Duodenal mucosa (tissue), 2 donors: ENCODE data around the gene METTL14.
"Not testable (repeated sequence)": the region's sequence is repeated elsewhere in the genome, so short reads cannot be mapped to it uniquely, and the experiment has no call there.

ENCODE experiments used
- H3K27ac ChIP-seq: one replicate; pipeline ENCODE4 v1.7.0; 2013; ENCODE audit warnings: low read depth, low read length
- H3K27me3 ChIP-seq, 2 donors: one replicate each; pipeline ENCODE4 v1.7.0; 2013; ENCODE audit warnings: low read length in 2 of 2, control low read depth in 1 of 2; ENCODE audit not compliant: insufficient read depth in 2 of 2, control insufficient read depth in 1 of 2
- H3K36me3 ChIP-seq, 2 donors: one replicate each; pipeline ENCODE4 v1.7.0; 2013; ENCODE audit warnings: low read length in 2 of 2, control low read depth in 1 of 2; ENCODE audit not compliant: insufficient read depth in 2 of 2, control insufficient read depth in 1 of 2
- H3K4me1 ChIP-seq, 2 donors: one replicate each; pipeline ENCODE4 v1.7.0; 2013; ENCODE audit warnings: low read length in 2 of 2, control low read depth in 1 of 2; ENCODE audit not compliant: insufficient read depth in 2 of 2, control insufficient read depth in 1 of 2
- H3K4me3 ChIP-seq, 2 donors: one replicate each; pipeline ENCODE4 v1.7.0; 2013; ENCODE audit warnings: low read length in 2 of 2, low read depth in 1 of 2
- H3K9ac ChIP-seq, 2 donors: one replicate each; pipeline ENCODE4 v1.7.0; 2013; ENCODE audit warnings: low read length in 2 of 2, low read depth in 1 of 2
- H3K9me3 ChIP-seq, 2 donors: one replicate each; pipeline ENCODE4 v1.7.0; 2013; ENCODE audit warnings: low read length in 2 of 2, control low read depth in 1 of 2; ENCODE audit not compliant: control insufficient read depth in 1 of 2

METTL14 gene

DNA sequence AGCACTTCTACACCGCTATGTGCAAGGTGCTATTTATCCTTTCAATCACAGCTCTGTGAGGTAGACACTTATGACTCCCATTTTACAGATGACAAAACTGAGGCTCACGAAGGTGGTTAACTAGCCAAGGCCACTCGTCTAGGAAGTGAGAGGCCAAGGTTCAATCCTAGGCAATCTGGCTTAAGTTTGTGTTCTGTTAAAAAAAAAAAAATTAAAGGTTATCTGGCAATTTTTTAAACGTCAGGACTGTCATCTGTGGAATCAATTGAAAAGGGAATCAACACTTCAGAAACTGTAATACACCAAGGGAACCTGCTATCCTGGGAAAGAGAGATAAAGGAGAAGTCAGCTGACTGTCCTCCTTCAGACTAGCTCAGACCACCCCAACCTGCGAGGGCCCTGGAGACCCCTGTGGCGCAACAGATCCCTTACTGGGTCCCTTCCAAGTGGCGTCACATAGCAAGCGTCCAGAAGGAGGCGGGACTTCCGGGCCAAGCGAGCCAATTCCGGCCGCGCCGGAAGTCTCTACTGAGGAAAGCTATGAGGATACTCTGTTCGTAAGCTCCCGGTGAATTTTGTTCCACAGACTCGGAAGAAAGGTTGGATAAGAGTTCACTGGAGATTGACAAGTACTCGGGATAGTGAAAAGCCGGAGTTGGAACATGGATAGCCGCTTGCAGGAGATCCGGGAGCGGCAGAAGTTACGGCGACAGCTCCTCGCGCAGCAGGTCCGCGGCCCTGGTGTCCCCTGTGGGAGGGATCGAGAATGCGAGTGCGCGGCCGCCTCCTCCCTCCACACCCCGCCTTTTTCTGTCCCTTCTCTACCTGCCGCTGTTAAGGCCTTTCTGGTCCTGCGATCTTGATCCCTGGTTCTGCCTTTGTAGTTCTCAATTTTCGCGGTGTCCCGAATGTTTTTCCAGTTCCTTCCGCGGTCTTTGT lies at the start of gene METTL14:
Gene METTL14, plus strand, starts transcription at position 520 of the 939 bp plus-strand sequence. Its CDS starts 143 bp downstream, at position 663.
- Histone ChIP-seq H3K9ac (peak within 1 kb of the TSS; percentile 87 to 93), H3K27ac (peak within 1 kb of the TSS; percentile 89), H3K4me1 (peaks cover 19 to 24% of the 10 kb centered on the region in 2 donors), H3K27me3 (no peaks in the 10 kb centered on the region), H3K36me3 (peaks cover 0 to 20% of the 10 kb centered on the region in 2 donors), H3K4me3 (peak within 1 kb of the TSS; percentile 97 to 98), H3K9me3 (no peaks in the 10 kb centered on the region)

DNA sequence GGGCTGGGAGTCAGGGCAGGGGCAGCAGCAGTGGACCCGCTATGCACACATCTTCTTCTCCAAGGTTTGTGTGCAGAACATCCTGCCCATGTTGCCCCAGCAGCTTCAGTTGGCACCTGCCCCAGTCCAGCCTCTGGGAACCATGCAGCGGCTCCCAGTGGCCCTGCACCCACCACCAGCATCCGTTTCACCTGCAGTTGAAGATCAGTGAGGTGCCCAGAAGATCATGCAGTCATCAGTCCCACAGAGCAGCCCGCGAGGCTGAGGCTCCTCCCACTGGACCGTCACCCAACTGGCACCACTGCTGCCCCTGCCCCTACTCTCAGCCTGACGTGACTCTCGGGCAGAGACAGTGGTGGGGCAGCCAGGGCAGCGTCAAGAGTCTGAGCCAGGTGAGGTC lies 49.1 kb upstream of the METTL14 start:
- not testable (repeated sequence) for H3K9me3 ChIP-seq, H3K9ac ChIP-seq, H3K4me3 ChIP-seq, H3K36me3 ChIP-seq, H3K4me1 ChIP-seq, H3K27ac ChIP-seq, H3K27me3 ChIP-seq

- H3K36me3 ChIP-seq, H3K9me3 ChIP-seq, H3K27ac ChIP-seq, H3K27me3 ChIP-seq, H3K9ac ChIP-seq, H3K4me1 ChIP-seq, H3K4me3 ChIP-seq: not testable (repeated sequence)
These were observed 20.5 kb upstream of the METTL14 start for GRCh38 chr4:118664665-118665064.

GRCh38 chr4:118669220-118669619 lies 16.0 kb upstream of the METTL14 start:
- not testable (repeated sequence) for H3K27ac ChIP-seq, H3K9ac ChIP-seq, H3K4me3 ChIP-seq, H3K36me3 ChIP-seq, H3K9me3 ChIP-seq, H3K4me1 ChIP-seq, H3K27me3 ChIP-seq

GRCh38 chr4:118670968-118671367 lies 14.2 kb upstream of the METTL14 start:
- H3K4me1 ChIP-seq, H3K27me3 ChIP-seq, H3K36me3 ChIP-seq, H3K9me3 ChIP-seq, H3K9ac ChIP-seq, H3K4me3 ChIP-seq, H3K27ac ChIP-seq: not testable (repeated sequence)

DNA sequence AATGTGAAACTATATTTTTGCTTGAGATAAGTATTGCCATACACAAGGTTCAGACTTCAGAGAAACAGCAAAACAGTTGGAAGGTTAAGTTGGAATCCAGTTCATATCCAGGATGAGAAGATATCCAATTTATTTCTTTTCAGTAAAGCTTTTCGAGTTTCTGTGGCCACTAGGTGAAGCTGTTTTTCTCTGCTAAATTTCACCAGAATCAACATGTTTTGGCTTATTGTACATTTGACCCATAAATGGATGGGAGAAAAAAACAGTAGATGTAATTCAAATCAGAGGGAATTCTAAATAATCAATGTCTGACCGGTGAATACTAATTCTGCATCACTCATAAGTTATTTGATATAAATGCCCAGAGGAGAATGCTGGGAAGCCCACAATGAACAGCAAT lies 9.1 kb upstream of the METTL14 start:
- no peak overlapping the region for H3K9ac ChIP-seq
- H3K9me3 ChIP-seq, result no peaks in the 10 kb centered on the region
- no peak overlapping the region for H3K4me3 ChIP-seq
- H3K4me1 ChIP-seq, result no peaks in the 10 kb centered on the region
- H3K27me3 ChIP-seq, result no peaks in the 10 kb centered on the region
- H3K36me3 ChIP-seq, result no peaks in the 10 kb centered on the region
- no peak overlapping the region for H3K27ac ChIP-seq

DNA sequence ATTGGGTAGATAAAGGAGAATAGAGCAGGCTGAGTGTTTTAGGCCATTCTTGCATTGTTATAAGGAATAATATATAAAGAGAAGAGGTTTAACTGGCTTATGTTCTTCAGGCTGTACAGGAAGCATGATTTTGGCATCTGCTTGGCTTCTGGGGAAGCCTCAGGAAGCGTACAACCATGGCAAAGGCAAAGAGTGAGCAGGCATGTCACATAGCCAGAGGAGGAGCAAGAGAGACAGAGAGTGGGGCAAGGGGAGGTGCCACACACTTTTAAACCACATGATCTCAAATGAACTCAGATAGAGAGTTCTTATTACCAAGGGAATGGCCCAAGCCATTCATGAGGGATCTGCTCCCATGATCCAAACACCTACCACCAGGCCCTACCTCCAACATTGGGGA lies 4.4 kb upstream of the METTL14 start:
- no peaks in the 10 kb centered on the region for H3K36me3 ChIP-seq

GRCh38 chr4:118682928-118683327 lies 2.3 kb upstream of the METTL14 start:
- Histone ChIP-seq H3K9ac (no peak overlapping the region), H3K4me1 (peaks cover 19 to 24% of the 10 kb centered on the region in 2 donors), H3K36me3 (peaks cover 0 to 2% of the 10 kb centered on the region in 2 donors), H3K4me3 (no peak overlapping the region), H3K9me3 (no peaks in the 10 kb centered on the region), H3K27ac (no peak overlapping the region), H3K27me3 (no peaks in the 10 kb centered on the region)

More for the DNA sequence above, 4.4 kb upstream of the METTL14 start:
- Histone ChIP-seq H3K9ac (no peak overlapping the region), H3K4me1 (peaks cover 2 to 6% of the 10 kb centered on the region in 2 donors), H3K27me3 (no peaks in the 10 kb centered on the region), H3K9me3 (no peaks in the 10 kb centered on the region), H3K27ac (no peak overlapping the region), H3K4me3 (no peak overlapping the region)

DNA sequence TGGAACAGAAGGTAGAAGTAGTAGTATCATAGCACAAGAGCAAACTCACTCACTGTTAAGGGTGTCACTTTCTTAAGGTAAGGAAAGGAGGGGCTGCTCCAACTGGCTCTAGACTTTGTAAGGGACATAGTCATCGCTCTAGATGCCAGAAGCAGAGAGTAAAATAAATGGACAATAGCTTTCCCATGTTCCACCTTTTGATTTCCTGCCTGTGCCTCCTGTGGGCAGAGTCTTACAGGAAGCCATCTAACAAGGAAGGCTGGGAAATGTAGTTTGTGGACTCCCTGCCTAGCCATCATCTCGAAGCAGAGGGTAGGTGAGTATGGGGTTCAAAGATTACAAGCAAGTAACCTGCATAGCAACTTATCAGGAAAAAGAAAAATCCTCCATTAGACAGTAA lies 1.7 kb upstream of the METTL14 start:
- H3K36me3 ChIP-seq, result peaks cover 0 to 8% of the 10 kb centered on the region in 2 donors
- H3K27ac ChIP-seq, result no peak overlapping the region

DNA sequence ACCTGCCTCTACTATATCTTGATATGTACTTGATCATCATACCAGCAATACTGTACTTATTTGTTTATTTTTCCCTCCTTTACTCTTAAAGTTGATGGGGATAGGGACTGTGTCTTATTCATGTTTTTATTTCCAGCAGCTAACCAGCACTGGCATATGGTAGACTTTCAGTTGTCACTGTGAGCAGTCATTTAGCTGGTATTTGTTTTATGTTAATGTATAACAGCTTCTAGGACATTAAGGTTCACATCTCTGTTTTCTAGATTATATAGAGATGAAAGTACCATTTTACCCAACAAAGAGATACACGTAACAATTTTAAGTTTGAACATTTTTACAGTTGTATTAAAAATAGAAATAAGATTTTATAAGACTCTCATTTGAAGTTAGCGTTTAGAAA lies 17.9 kb downstream of the METTL14 start:
- no peaks in the 10 kb centered on the region for H3K4me1 ChIP-seq
- no peaks in the 10 kb centered on the region for H3K27me3 ChIP-seq
- peaks cover 18 to 49% of the 10 kb centered on the region in 2 donors for H3K36me3 ChIP-seq
- no peak overlapping the region for H3K9ac ChIP-seq
- H3K4me3 ChIP-seq, result no peak overlapping the region
- no peak overlapping the region for H3K27ac ChIP-seq
- H3K9me3 ChIP-seq, result no peaks in the 10 kb centered on the region

More for the DNA sequence above, 1.7 kb upstream of the METTL14 start:
- Histone ChIP-seq H3K4me3 (no peak overlapping the region), H3K4me1 (peaks cover 19 to 24% of the 10 kb centered on the region in 2 donors), H3K9ac (no peak overlapping the region), H3K9me3 (no peaks in the 10 kb centered on the region), H3K27me3 (no peaks in the 10 kb centered on the region)
